ENCODE measurements around the gene LMLN.

Gene LMLN

DNA sequence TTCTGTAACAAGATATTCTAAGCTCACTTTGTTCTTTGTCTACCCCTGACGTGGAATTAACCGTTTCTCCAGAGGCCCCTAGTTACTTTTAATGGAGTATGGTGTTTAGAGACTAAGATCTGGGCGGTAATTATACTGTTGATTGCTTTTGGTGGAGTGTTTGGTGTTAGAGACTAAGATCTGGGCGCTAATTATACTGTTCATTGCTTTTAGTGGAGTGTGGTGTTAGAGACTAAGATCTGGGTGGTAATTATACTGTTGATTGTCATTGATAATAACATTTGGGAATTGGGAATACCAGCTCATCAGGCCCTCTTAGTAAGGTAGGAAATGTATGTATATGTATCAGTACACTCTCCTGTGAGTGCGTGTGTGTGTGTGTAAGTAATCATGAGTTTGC lies 66.6 kb downstream of the LMLN start:
- H3K4me3 ChIP-seq (replicated peaks; ENCODE audit: low read depth, low read length): no peak overlapping the region
- TF ChIP-seq, protein P1, sequence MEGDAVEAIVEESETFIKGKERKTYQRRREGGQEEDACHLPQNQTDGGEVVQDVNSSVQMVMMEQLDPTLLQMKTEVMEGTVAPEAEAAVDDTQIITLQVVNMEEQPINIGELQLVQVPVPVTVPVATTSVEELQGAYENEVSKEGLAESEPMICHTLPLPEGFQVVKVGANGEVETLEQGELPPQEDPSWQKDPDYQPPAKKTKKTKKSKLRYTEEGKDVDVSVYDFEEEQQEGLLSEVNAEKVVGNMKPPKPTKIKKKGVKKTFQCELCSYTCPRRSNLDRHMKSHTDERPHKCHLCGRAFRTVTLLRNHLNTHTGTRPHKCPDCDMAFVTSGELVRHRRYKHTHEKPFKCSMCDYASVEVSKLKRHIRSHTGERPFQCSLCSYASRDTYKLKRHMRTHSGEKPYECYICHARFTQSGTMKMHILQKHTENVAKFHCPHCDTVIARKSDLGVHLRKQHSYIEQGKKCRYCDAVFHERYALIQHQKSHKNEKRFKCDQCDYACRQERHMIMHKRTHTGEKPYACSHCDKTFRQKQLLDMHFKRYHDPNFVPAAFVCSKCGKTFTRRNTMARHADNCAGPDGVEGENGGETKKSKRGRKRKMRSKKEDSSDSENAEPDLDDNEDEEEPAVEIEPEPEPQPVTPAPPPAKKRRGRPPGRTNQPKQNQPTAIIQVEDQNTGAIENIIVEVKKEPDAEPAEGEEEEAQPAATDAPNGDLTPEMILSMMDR (IDR thresholded peaks at IDR 0.05; ENCODE audit: insufficient read depth, low read length, poor library complexity, severe bottlenecking): no peak
- H3K36me3 ChIP-seq (ENCODE audit: control insufficient read depth, insufficient read depth, low read length): no peaks in the 10 kb centered on the region
- H3K27me3 ChIP-seq (replicated peaks; ENCODE audit: control insufficient read depth, insufficient read depth, low read length): no peaks in the 10 kb centered on the region
- DNase-seq (ENCODE audit: extremely low read depth, insufficient read length): no peak

DNA sequence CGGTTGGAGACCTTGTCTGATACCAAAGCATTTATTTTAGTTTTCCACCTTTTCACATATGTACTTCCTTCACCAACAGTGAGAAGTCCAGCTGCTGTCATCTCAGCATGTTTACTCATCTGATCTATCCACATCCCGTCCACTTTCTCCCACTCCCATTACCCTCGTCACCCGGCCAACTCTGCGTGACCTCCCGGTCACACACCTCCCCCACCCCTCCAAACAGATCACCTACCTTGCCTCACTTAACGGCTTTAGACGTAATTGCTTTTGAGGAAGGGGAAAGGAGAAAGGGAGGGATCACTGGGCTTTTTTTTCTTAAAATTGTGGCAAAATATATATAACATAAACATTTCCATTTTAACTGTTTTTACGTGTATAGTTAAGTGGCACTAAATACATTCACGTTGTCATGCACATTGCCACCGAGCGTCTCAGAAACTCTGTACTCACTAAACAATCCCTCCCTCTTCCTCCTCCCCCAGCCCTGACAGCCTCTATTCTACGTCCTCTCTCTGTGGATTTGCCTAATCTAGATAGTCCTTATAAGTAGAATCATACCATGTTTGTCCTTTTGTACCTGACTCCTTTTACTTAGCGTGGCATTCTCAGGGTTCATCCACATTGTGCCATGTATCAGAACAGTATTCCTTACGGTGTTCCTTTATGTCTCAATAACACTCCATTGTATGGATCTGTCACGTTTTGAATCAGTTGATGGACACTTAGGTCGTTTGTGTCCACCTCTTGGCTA lies 67.2 kb downstream of the LMLN start:
- no peak for DNase-seq (ENCODE audit: extremely low read depth, insufficient read length)
- H3K36me3 ChIP-seq (ENCODE audit: control insufficient read depth, insufficient read depth, low read length): no peaks in the 10 kb centered on the region
- TF ChIP-seq, protein P1 (IDR thresholded peaks at IDR 0.05; ENCODE audit: insufficient read depth, low read length, poor library complexity, severe bottlenecking): no peak
- H3K4me3 ChIP-seq (replicated peaks; ENCODE audit: low read depth, low read length): no peak overlapping the region
- no peaks in the 10 kb centered on the region for H3K27me3 ChIP-seq (replicated peaks; ENCODE audit: control insufficient read depth, insufficient read depth, low read length)

DNA sequence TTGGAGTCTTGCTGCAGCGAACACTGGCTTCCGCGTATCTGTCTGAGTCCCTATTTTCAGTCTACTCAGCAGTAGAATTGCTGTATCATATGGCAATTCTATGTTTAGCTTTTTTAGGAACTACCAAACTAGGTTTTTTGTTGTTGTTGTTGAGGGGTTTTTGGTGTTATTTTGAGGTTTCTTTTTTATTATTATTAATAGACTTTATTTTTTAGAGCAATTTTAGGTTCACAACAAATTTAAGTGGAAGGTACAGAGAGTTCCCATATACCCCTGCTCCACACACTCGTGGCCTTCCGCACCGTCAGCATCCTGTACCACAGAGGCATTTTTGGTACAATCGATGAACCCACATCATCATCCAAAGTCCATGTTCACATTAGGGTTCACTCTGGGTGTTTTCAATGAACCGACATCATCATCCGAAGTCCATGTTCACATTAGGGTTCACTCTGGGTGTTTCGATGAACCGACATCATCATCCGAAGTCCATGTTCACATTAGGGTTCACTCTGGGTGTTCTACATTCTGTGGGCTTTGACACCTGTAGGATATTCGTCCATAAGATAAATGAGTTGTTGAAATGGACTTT lies 67.9 kb downstream of the LMLN start:
- TF ChIP-seq, protein P1 (IDR thresholded peaks at IDR 0.05; ENCODE audit: insufficient read depth, low read length, poor library complexity, severe bottlenecking): no peak
- H3K4me3 ChIP-seq (replicated peaks; ENCODE audit: low read depth, low read length): no peak overlapping the region
- no peaks in the 10 kb centered on the region; the same call in 1 of the 2 replicates for H3K27me3 ChIP-seq (replicated peaks; ENCODE audit: control insufficient read depth, insufficient read depth, low read length)
- H3K36me3 ChIP-seq (ENCODE audit: control insufficient read depth, insufficient read depth, low read length): no peaks in the 10 kb centered on the region
- no peak for DNase-seq (ENCODE audit: extremely low read depth, insufficient read length)

DNA sequence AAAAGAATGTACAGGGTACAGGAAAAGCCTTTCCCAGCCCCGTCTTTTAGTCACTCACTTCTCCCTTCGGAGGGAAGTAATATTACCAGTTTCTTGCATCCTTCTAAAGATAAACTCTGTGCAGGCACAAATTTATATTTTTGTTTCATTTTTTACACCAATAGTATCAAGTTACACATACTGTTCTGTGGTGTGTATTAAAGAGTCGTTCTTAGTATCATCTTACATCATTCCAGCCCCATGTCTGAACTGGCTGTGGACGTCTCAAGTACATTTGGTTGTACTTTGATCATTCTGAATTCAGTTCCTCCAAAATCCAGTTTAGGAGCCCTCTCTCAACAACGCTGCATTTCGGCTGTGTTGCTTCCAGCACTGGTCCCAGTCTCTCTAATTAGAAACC lies 68.7 kb downstream of the LMLN start:
- Histone ChIP-seq H3K27me3 (replicated peaks; ENCODE audit: control insufficient read depth, insufficient read depth, low read length) (no peaks in the 10 kb centered on the region; the same call in 1 of the 2 replicates), H3K4me3 (replicated peaks; ENCODE audit: low read depth, low read length) (no peak overlapping the region), H3K36me3 (ENCODE audit: control insufficient read depth, insufficient read depth, low read length) (no peaks in the 10 kb centered on the region)
- TF ChIP-seq, protein P1 (IDR thresholded peaks at IDR 0.05; ENCODE audit: insufficient read depth, low read length, poor library complexity, severe bottlenecking): no peak
- no peak for DNase-seq (ENCODE audit: extremely low read depth, insufficient read length)

DNA sequence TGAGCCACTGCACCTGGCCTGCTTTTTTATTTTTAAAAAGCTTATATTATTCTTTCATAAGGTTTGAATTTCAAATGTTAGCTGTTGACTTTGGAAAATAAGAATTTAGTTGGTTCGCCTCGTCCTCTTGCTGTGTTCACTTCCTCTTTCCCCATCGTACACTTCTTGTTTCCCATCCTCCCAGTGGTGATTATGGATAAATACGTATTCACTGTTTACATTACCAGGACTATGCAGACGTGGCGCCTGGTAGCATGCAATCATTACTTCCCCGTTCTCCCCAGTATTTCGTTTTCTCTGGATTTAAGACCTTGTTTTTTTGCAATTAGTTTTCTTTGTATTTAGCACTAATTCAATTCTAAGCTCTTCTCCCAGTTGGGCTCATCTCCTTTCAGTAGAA lies 70.1 kb downstream of the LMLN start:
- Histone ChIP-seq H3K36me3 (ENCODE audit: control insufficient read depth, insufficient read depth, low read length) (no peaks in the 10 kb centered on the region), H3K4me3 (replicated peaks; ENCODE audit: low read depth, low read length) (no peak overlapping the region), H3K27me3 (replicated peaks; ENCODE audit: control insufficient read depth, insufficient read depth, low read length) (no peaks in the 10 kb centered on the region; the same call in 1 of the 2 replicates)
- TF ChIP-seq, protein P1 (IDR thresholded peaks at IDR 0.05; ENCODE audit: insufficient read depth, low read length, poor library complexity, severe bottlenecking): no peak
- DNase-seq (ENCODE audit: extremely low read depth, insufficient read length): no peak

Measured in GM06990 (cell line).